Fibroblast of pulmonary artery (primary cell): ENCODE results near the gene LAMA5.

Experiments used
- DNase-seq: peaks from one replicate; pipeline ENCODE4 v3.0.0-alpha.2; 2010; ENCODE audit warnings: low read depth
- H3K4me3 ChIP-seq: replicated peaks from 2 replicates; pipeline ENCODE4 v1.5.1; 2011; ENCODE audit warnings: low read depth, mild to moderate bottlenecking, control low read depth, low read length, moderate library complexity
- CTCF ChIP-seq: IDR thresholded peaks from 2 replicates; pipeline ENCODE4 v1.5.1; 2011; ENCODE audit warnings: mild to moderate bottlenecking, control low read depth, low read length, inconsistent platforms; ENCODE audit errors: missing control alignments

Gene LAMA5

GRCh38 chr20:62326959-62327725 is 40.0 kb downstream of the LAMA5 start:
- H3K4me3 ChIP-seq = no peak overlapping the region
- TF ChIP-seq CTCF = no peak
- DNase-seq = no peak

- TF ChIP-seq CTCF = no peak
- H3K4me3 ChIP-seq = no peak overlapping the region
- no peak for DNase-seq
Observed at GRCh38 chr20:62326559-62326958, 40.6 kb downstream of the LAMA5 start.

GRCh38 chr20:62325172-62325905 is 41.8 kb downstream of the LAMA5 start:
- TF ChIP-seq CTCF = no peak
- H3K4me3 ChIP-seq = no peak overlapping the region
- DNase-seq = no peak

- TF ChIP-seq CTCF = no peak
- no peak overlapping the region for H3K4me3 ChIP-seq
- DNase-seq = no peak
Observed at GRCh38 chr20:62323980-62324906, 42.9 kb downstream of the LAMA5 start.

GRCh38 chr20:62323146-62323979 is 43.7 kb downstream of the LAMA5 start:
- no peak for TF ChIP-seq CTCF
- no peak for DNase-seq
- H3K4me3 ChIP-seq = no peak overlapping the region

- no peak overlapping the region for H3K4me3 ChIP-seq
- DNase-seq = no peak
- TF ChIP-seq CTCF = no peak
Observed at GRCh38 chr20:62322492-62323041, 44.5 kb downstream of the LAMA5 start.
